HG03103 (cell line): ENCODE results near the gene RGS1.

Source experiments
- ATAC-seq: cut with Tn5 transposase; IDR thresholded peaks from one replicate; pipeline ENCODE4 v1.9.1; 2021; ENCODE audit warnings: low read depth; ENCODE audit not compliant: unreplicated experiment

The RGS1 gene

DNA sequence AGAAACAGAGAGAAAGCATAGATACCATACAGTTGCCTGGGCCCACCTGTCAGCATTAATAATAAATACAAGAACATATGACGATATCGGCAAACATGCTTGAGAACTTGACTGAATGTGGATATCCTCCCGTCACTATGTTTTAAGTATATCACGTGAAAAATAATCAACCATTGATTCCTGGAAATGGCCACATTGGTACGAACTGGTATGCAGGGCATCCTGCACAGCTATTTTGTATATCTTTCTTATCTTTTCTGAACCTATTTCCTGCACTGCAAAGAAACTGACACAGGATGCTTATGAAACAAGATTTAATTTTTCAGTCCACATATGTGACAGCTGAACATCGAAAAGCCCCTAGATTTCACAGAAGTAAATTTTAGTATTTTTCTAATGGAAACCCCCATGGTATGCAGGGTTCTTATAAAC lies 22.8 kb upstream of the RGS1 start:
- no peak for ATAC-seq

GRCh38 chr1:192553741-192554140 lies 21.8 kb upstream of the RGS1 start:
- ATAC-seq, result no peak

- no peak for ATAC-seq
Measured at GRCh38 chr1:192554904-192555303, 20.7 kb upstream of the RGS1 start.

GRCh38 chr1:192555399-192555798 lies 20.2 kb upstream of the RGS1 start:
- no peak for ATAC-seq

DNA sequence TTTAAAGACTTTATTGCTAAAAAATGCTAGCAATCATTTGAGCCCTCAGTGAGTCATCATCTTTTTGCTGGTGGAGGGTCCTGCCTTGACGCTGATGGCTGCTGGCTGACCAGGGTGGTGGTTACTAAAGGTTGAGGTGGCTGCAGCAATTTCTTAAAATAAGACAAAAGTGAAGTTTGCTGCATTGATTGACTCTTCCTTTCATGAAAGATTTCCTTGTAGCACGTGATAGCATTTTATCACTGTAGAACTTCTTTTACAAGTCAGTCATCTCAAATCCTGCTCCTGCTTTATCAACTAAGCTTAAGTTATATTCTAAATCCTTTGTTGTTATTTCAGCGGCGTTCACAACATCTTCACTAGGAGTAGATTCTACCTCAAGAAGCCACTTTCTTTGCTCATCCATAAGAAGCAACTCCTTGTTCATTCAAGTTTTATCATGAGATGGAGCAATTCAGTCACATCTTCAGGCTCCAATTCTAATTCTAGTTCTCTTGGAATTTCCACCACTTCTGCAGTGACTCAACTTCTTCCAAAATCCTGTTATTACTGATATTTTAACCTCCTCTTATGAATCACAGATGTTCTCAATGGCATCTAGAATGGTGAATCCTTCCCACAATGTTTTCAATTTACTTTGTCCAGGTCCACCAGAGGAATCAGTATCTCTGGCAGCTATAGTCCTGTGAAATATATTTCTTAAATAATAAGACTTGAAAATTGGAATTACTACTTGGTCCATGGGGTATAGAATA lies 17.6 kb upstream of the RGS1 start:
- no peak for ATAC-seq

DNA sequence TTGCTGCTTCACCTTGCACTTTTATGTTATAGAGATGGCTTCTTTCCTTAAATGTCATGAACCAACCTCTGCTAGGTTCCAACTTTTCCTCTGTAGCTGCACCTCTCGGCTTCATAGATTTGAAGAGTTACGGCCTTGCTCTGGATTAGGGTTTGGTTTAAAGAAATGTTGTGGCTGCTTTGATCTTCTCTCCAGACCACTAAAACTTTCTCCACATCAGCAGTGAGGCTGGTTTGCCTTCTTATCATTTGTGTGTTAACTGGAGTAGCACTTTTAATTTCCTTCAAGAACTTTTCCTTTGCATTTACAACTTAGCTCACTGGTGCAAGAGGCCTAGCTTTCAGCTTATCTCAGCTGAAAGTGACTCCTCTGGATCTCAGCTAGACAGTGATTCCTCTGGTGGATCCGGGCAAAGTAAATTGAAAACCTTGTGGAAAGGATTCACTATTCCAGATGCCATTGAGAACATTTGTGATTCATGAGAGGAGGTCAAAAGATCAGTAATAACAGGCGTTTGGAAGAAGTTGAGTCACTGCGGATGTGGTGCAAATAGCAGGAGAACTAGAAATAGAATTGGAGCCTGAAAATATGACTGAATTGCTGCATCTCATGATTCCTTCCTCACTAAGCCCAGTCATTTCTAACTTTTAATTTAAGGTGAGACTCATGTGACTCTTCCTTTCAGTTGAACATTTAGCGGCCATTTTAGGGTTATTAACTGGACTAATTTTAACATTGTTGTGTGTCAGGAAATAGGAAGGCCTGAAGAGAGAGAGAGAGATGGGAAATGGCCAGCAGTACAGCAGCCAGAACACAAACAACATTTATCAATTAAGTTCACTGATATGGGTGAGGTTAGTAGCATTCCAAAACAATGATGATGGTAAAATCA lies 16.2 kb upstream of the RGS1 start:
- peak; percentile 55 for ATAC-seq

GRCh38 chr1:192561301-192561700 lies 14.3 kb upstream of the RGS1 start:
- ATAC-seq, result no peak

DNA sequence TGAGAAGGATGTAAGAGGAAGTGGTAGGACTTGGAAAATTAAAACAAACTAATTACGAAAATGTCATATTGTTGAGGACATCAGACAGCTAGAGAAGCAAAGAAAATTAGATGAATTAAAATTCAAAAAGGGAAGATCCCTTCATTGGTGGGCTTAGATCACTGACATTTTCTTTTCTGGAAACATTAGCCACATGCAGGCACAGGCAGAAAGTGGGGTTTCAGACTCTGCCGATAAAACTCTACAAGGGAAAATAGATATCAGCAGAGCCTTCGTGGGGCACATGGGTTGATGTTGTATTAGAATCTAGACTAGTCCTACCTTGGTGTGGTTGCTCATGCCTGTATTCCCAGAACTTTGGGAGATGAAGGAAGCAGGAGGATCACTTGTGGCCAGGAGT lies 12.4 kb upstream of the RGS1 start:
- ATAC-seq, result no peak

DNA sequence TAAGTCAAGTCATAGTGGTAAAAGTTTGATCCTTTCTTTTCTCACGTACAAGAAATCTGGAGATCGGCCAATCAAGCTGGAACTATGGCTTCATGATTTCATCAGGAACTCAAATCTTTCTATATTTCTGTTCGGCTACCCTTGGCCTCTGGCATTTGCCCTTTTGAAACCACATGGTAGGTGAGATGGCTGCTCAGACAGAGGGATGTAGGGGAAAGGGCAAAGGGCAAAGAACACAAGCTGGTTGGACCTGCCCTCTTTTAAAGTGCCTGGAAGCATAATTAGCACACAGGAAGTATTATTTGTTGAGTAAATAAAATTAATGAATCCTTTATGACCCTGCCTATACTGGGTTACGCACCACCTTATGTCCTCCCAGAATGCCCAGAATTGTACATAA lies 11.5 kb upstream of the RGS1 start:
- ATAC-seq, result no peak

DNA sequence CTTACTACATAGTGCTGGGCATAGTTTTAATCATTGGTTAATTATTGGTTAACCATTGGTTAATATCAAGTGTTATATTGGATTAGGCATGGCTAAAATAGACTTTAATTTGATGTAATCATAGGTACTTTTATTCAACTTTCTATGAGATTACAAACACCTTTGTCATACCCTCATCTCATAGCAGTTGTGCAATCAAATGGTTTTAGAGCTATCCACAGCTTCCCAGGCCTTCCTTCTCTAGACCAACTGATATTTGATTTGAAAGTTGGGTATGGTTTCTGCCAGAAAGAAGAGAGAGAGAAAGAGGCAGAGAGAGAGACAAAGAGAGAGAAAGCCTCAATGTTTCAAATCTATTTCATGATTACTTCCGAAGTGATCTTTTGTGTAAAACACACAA lies 9.6 kb upstream of the RGS1 start:
- ATAC-seq, result no peak

DNA sequence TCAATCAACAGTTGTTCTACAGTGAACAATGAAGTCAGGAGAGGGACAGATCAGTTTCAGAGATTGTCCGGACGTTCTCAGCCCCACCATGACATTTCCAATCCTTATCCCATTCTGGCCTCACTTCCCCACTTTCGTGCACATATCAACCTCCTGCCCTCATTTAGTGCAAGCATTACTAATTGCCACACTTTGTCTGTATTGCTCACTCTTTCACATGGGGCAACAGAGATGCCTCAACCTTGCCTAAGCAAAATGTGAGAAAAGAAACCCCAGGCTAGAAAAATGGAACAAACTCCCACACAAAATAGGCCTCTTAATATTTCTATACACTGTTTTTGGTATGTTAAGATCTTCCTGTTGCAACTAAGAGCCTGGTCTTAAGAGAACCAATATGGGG lies 8.9 kb upstream of the RGS1 start:
- ATAC-seq, result no peak

DNA sequence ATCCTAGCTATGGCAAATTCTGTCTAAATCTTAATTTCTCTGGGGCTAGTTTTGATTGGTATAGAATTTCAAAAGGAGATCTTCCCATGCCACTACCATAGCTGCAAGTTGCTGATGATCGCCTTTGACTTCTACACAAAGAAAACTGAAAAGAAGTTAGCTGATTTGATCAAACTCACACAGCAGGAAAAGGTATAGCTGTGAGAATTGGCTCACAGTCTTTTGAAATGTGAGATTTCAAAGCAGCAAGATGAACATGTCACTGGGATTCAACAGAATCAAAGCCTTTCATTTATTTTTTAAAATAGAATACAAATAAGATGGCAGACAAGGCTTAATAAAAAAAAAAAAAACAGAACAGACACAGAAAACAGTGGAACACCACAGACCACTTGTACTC lies 7.5 kb upstream of the RGS1 start:
- ATAC-seq, result no peak

- no peak for ATAC-seq
Measured at GRCh38 chr1:192571668-192572067, 3.9 kb upstream of the RGS1 start.

GRCh38 chr1:192573499-192573898 lies 2.1 kb upstream of the RGS1 start:
- no peak for ATAC-seq

DNA sequence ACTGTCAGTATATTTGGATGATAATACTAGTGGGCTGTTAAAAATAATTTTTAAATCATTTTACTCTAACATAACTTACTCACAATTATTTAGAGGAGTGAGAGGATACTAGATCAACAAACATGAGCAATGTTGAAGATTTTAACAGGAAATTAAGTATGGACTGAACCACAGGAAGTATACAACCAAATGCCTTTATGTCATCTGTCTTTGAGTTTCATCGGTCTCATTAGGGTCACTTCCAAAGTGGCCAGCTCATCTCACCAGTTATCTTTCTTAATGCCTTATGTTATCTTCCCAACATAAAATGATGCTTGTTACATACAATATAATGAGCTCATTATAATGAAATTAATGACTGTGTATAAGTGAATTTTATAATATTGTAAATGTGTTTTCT lies 1.5 kb upstream of the RGS1 start:
- no peak for ATAC-seq

- ATAC-seq, result no peak
Measured at GRCh38 chr1:192576190-192577144, 894 bp downstream of the RGS1 start.

GRCh38 chr1:192577145-192578140 lies 1.9 kb downstream of the RGS1 start:
- no peak for ATAC-seq

DNA sequence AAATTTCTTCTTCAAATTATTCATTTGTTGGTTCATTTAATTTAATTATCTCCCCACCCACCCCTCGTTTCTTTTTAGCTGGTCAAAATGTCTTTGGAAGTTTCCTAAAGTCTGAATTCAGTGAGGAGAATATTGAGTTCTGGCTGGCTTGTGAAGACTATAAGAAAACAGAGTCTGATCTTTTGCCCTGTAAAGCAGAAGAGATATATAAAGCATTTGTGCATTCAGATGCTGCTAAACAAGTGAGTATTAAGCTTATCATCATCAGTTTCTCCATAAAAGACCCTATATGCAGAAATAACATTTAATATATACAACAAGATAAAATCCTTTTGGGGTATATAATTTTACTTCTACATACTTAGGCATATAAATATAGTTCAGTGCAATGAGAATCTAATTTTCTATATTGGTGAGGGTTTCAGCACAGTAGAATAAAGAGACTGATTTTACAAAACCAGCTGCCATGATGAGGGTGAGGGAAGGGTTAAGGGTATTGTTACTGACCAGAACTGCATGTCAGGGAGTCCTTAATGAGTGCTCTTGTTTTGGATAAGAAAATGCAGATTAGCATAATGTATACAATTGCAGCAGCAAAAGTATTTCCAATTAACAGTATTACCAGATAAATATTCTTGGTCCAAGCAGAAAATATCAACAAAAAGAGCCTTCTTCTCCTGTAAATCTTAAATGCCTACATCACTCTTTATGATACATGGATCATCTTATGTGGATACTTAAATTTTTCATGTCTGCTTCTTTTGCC lies 2.8 kb downstream of the RGS1 start:
- no peak for ATAC-seq
